Karpas-422 (cell line): ENCODE results near the gene LDLRAD2. TPM values are rescaled to one million over a fixed set of nuclear protein-coding genes. Genes with fewer than 3 reads are reported as not detected.

ENCODE experiments used
- DNase-seq: peaks from one replicate; pipeline ENCODE4 v3.0.0-alpha.2; 2015
- H2AFZ ChIP-seq: fragments of 200-600 bp; sonication (generic); 2 replicates; pipeline ENCODE4 v1.6.1; 2014; ENCODE audit warnings: antibody characterized with exemption, low read length, mixed read lengths
- H3K27ac ChIP-seq: fragments of 200-600 bp; sonication (generic); 2 replicates; pipeline ENCODE4 v1.5.1; 2014; ENCODE audit warnings: mild to moderate bottlenecking, low read length, moderate library complexity
- H3K27me3 ChIP-seq: fragments of 200-600 bp; sonication (generic); 2 replicates; pipeline ENCODE4 v1.6.1; 2014; ENCODE audit warnings: low read length, mixed read lengths
- H3K36me3 ChIP-seq: fragments of 200-600 bp; sonication (generic); 2 replicates; pipeline ENCODE4 v1.6.1; 2014; ENCODE audit warnings: low read length, mixed read lengths; ENCODE audit not compliant: insufficient read depth
- H3K4me1 ChIP-seq: fragments of 200-600 bp; sonication (generic); 2 replicates; pipeline ENCODE4 v1.6.1; 2014; ENCODE audit warnings: mild to moderate bottlenecking, low read length, mixed read lengths
- H3K4me2 ChIP-seq: fragments of 200-600 bp; sonication (generic); 2 replicates; pipeline ENCODE4 v1.6.1; 2014; ENCODE audit warnings: low read length, low read depth, mild to moderate bottlenecking; ENCODE audit not compliant: poor library complexity, severe bottlenecking
- H3K4me3 ChIP-seq: fragments of 200-600 bp; sonication (generic); 2 replicates; pipeline ENCODE4 v1.5.1; 2014; ENCODE audit warnings: mild to moderate bottlenecking, antibody characterized with exemption, low read length, mixed read lengths
- H3K79me2 ChIP-seq: fragments of 200-600 bp; sonication (generic); 2 replicates; pipeline ENCODE4 v1.6.1; 2014; ENCODE audit warnings: mild to moderate bottlenecking, low read length, mixed read lengths
- H3K9ac ChIP-seq: fragments of 200-600 bp; sonication (generic); 2 replicates; pipeline ENCODE4 v1.6.0; 2014; ENCODE audit warnings: low read length
- H3K9me2 ChIP-seq: fragments of 200-600 bp; sonication (generic), shearing (Covaris generic); replicated peaks from 2 replicates; pipeline ENCODE4 v1.6.0; 2014; ENCODE audit warnings: mild to moderate bottlenecking, low read length, moderate library complexity; ENCODE audit not compliant: insufficient read depth
- H3K9me3 ChIP-seq: fragments of 300-700, 200-600 bp; sonication (generic); 2 replicates; pipeline ENCODE4 v1.6.1; 2014; ENCODE audit warnings: low read length, mixed read lengths
- H4K20me1 ChIP-seq: fragments of 200-600 bp; sonication (generic); 2 replicates; pipeline ENCODE4 v1.6.1; 2014; ENCODE audit warnings: mild to moderate bottlenecking, antibody characterized with exemption, low read length, low read depth; ENCODE audit not compliant: insufficient read depth
- total RNA-seq: library from RNA; depleted of rRNA; stranded (reverse); fragments of >200 nt; shearing (Covaris generic); gene quantifications from 2 replicates; pipeline ENCODE4 v1.2.3, GENCODE V29; 2014; ENCODE audit warnings: low replicate concordance

LDLRAD2 gene
- total RNA-seq, 1 experiment from 2014 or later = not detected

- Histone ChIP-seq H3K27me3 (no peaks in the 10 kb centered on the region), H3K4me1 (no peaks in the 10 kb centered on the region), H3K4me3 (no peak overlapping the region), H3K4me2 (no peak overlapping the region), H2AFZ (no peak overlapping the region), H3K27ac (no peak overlapping the region), H3K9me2 (no peaks in the 10 kb centered on the region), H4K20me1 (no peaks in the 10 kb centered on the region), H3K9me3 (no peaks in the 10 kb centered on the region), H3K9ac (no peak overlapping the region), H3K36me3 (no peaks in the 10 kb centered on the region), H3K79me2 (no peaks in the 10 kb centered on the region)
- no peak for DNase-seq
Observed at GRCh38 chr1:21845646-21846641, 33.9 kb downstream of the LDLRAD2 start.

GRCh38 chr1:21847223-21848205, 35.4 kb downstream of the LDLRAD2 start:
- Histone ChIP-seq H3K4me1 (no peaks in the 10 kb centered on the region), H3K27ac (no peak overlapping the region), H3K36me3 (no peaks in the 10 kb centered on the region), H3K4me3 (no peak overlapping the region), H3K79me2 (no peaks in the 10 kb centered on the region), H3K9me2 (no peaks in the 10 kb centered on the region), H3K9me3 (no peaks in the 10 kb centered on the region), H3K27me3 (no peaks in the 10 kb centered on the region), H4K20me1 (no peaks in the 10 kb centered on the region), H3K9ac (no peak overlapping the region), H3K4me2 (no peak overlapping the region), H2AFZ (no peak overlapping the region)
- no peak for DNase-seq

- no peaks in the 10 kb centered on the region for H3K79me2 ChIP-seq
- no peaks in the 10 kb centered on the region for H3K27me3 ChIP-seq
- H3K9me2 ChIP-seq = no peaks in the 10 kb centered on the region
- no peak for DNase-seq
- no peak overlapping the region for H3K27ac ChIP-seq
- no peak overlapping the region for H2AFZ ChIP-seq
- H3K9ac ChIP-seq = no peak overlapping the region
- H3K9me3 ChIP-seq = no peaks in the 10 kb centered on the region
- no peaks in the 10 kb centered on the region for H3K36me3 ChIP-seq
- no peaks in the 10 kb centered on the region for H3K4me1 ChIP-seq
- H3K4me2 ChIP-seq = no peak overlapping the region
- no peak overlapping the region for H3K4me3 ChIP-seq
- H4K20me1 ChIP-seq = no peaks in the 10 kb centered on the region
Observed at GRCh38 chr1:21848524-21849174, 36.6 kb downstream of the LDLRAD2 start.

- Histone ChIP-seq H3K27me3 (no peaks in the 10 kb centered on the region), H3K4me3 (no peak overlapping the region), H3K36me3 (no peaks in the 10 kb centered on the region), H2AFZ (no peak overlapping the region), H3K4me2 (no peak overlapping the region), H3K9me3 (no peaks in the 10 kb centered on the region), H3K79me2 (no peaks in the 10 kb centered on the region), H3K27ac (no peak overlapping the region), H3K9ac (no peak overlapping the region), H3K4me1 (no peaks in the 10 kb centered on the region), H4K20me1 (no peaks in the 10 kb centered on the region), H3K9me2 (no peaks in the 10 kb centered on the region)
- no peak for DNase-seq
Observed at GRCh38 chr1:21849909-21850576, 38.0 kb downstream of the LDLRAD2 start.

GRCh38 chr1:21851430-21852250, 39.6 kb downstream of the LDLRAD2 start:
- Histone ChIP-seq H4K20me1 (no peaks in the 10 kb centered on the region), H3K9me2 (no peaks in the 10 kb centered on the region), H3K36me3 (no peaks in the 10 kb centered on the region), H3K4me3 (no peak overlapping the region), H2AFZ (no peak overlapping the region), H3K4me1 (no peaks in the 10 kb centered on the region), H3K9me3 (no peaks in the 10 kb centered on the region), H3K27ac (no peak overlapping the region), H3K9ac (no peak overlapping the region), H3K4me2 (no peak overlapping the region), H3K79me2 (no peaks in the 10 kb centered on the region), H3K27me3 (no peaks in the 10 kb centered on the region)
- no peak for DNase-seq

GRCh38 chr1:21852282-21853130, 40.4 kb downstream of the LDLRAD2 start:
- Histone ChIP-seq H3K36me3 (no peaks in the 10 kb centered on the region), H3K79me2 (no peaks in the 10 kb centered on the region), H3K4me3 (no peak overlapping the region), H3K4me1 (no peaks in the 10 kb centered on the region), H3K27ac (no peak overlapping the region), H2AFZ (no peak overlapping the region), H3K9me2 (no peaks in the 10 kb centered on the region), H3K9ac (no peak overlapping the region), H3K4me2 (no peak overlapping the region), H3K27me3 (no peaks in the 10 kb centered on the region), H3K9me3 (no peaks in the 10 kb centered on the region), H4K20me1 (no peaks in the 10 kb centered on the region)
- DNase-seq = no peak

GRCh38 chr1:21853131-21853427, 41.0 kb downstream of the LDLRAD2 start:
- H3K36me3 ChIP-seq = no peaks in the 10 kb centered on the region
- H3K4me2 ChIP-seq = no peak overlapping the region
- H2AFZ ChIP-seq = no peak overlapping the region
- no peaks in the 10 kb centered on the region for H3K9me3 ChIP-seq
- H3K27me3 ChIP-seq = no peaks in the 10 kb centered on the region
- DNase-seq = no peak
- no peaks in the 10 kb centered on the region for H3K4me1 ChIP-seq
- no peak overlapping the region for H3K27ac ChIP-seq
- no peaks in the 10 kb centered on the region for H3K9me2 ChIP-seq
- no peak overlapping the region for H3K9ac ChIP-seq
- no peaks in the 10 kb centered on the region for H3K79me2 ChIP-seq
- H4K20me1 ChIP-seq = no peaks in the 10 kb centered on the region
- H3K4me3 ChIP-seq = no peak overlapping the region
